ENCODE data around the gene CELF2.

The CELF2 gene

GRCh38 chr10:11335881-11336430 is 318.3 kb downstream of the CELF2 start:
- Histone ChIP-seq H3K4me3 (ENCODE audit: low read depth in 1 of 5, low read length in 5 of 5) (no peak overlapping the region), H3K27ac (ENCODE audit: low read depth, low read length) (no peak overlapping the region), H3K36me3 (ENCODE audit: control insufficient read depth in 5 of 5, insufficient read depth in 5 of 5, low read length in 5 of 5) (peaks cover 7 to 22% (median 17%) of the 10 kb centered on the region in 5 donors), H3K4me1 (ENCODE audit: control insufficient read depth in 5 of 5, insufficient read depth in 5 of 5, low read length in 5 of 5) (peaks cover 0 to 11% (median 8%) of the 10 kb centered on the region in 5 donors), H3K9me3 (ENCODE audit: control insufficient read depth in 5 of 5, low read length in 5 of 5) (no peaks in the 10 kb centered on the region), H3K9ac (ENCODE audit: low read length in 5 of 5) (no peak overlapping the region), H3K27me3 (ENCODE audit: control insufficient read depth in 5 of 5, insufficient read depth in 4 of 5, low read length in 5 of 5) (peaks cover 0 to 2% (median 0%) of the 10 kb centered on the region in 5 donors)

- Histone ChIP-seq H3K36me3 (ENCODE audit: control insufficient read depth in 5 of 5, insufficient read depth in 5 of 5, low read length in 5 of 5) (peaks cover 7 to 22% (median 17%) of the 10 kb centered on the region in 5 donors), H3K4me1 (ENCODE audit: control insufficient read depth in 5 of 5, insufficient read depth in 5 of 5, low read length in 5 of 5) (peaks cover 0 to 4% (median 4%) of the 10 kb centered on the region in 5 donors), H3K9me3 (ENCODE audit: control insufficient read depth in 5 of 5, low read length in 5 of 5) (no peaks in the 10 kb centered on the region), H3K4me3 (ENCODE audit: low read depth in 1 of 5, low read length in 5 of 5) (no peak overlapping the region), H3K27ac (ENCODE audit: low read depth, low read length) (no peak overlapping the region), H3K9ac (ENCODE audit: low read length in 5 of 5) (no peak overlapping the region), H3K27me3 (ENCODE audit: control insufficient read depth in 5 of 5, insufficient read depth in 4 of 5, low read length in 5 of 5) (peaks cover 0 to 2% (median 0%) of the 10 kb centered on the region in 5 donors)
Observed at GRCh38 chr10:11336722-11337162, 319.1 kb downstream of the CELF2 start.

DNA sequence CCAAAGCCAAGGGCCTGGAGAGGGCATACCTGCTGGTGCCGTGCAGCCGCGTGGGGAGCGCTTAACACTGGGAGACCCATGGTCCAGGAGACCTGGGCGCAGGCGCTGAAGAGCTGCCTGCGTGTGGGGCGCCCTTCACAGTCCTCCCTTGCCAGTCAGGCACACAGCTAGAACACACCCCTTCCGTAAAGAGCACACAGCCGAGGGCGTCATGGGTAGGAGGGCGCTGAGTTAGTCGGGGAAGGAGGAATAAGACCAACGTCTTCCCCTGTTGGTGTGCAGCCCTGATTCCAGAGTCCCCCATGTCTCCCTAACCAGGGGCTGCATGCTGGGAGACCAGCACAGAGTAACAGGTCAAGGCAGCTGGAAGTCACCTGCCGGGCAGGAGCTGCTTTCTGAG is 319.8 kb downstream of the CELF2 start:
- H3K9ac ChIP-seq (ENCODE audit: low read length in 5 of 5), result no peak overlapping the region
- no peaks in the 10 kb centered on the region for H3K4me1 ChIP-seq (ENCODE audit: control insufficient read depth in 5 of 5, insufficient read depth in 5 of 5, low read length in 5 of 5)
- H3K9me3 ChIP-seq (ENCODE audit: control insufficient read depth in 5 of 5, low read length in 5 of 5), result no peaks in the 10 kb centered on the region
- H3K27ac ChIP-seq (ENCODE audit: low read depth, low read length), result no peak overlapping the region
- peaks cover 0 to 2% (median 0%) of the 10 kb centered on the region in 5 donors for H3K27me3 ChIP-seq (ENCODE audit: control insufficient read depth in 5 of 5, insufficient read depth in 4 of 5, low read length in 5 of 5)
- peaks cover 6 to 14% (median 13%) of the 10 kb centered on the region in 5 donors for H3K36me3 ChIP-seq (ENCODE audit: control insufficient read depth in 5 of 5, insufficient read depth in 5 of 5, low read length in 5 of 5)
- H3K4me3 ChIP-seq (ENCODE audit: low read depth in 1 of 5, low read length in 5 of 5), result no peak overlapping the region

DNA sequence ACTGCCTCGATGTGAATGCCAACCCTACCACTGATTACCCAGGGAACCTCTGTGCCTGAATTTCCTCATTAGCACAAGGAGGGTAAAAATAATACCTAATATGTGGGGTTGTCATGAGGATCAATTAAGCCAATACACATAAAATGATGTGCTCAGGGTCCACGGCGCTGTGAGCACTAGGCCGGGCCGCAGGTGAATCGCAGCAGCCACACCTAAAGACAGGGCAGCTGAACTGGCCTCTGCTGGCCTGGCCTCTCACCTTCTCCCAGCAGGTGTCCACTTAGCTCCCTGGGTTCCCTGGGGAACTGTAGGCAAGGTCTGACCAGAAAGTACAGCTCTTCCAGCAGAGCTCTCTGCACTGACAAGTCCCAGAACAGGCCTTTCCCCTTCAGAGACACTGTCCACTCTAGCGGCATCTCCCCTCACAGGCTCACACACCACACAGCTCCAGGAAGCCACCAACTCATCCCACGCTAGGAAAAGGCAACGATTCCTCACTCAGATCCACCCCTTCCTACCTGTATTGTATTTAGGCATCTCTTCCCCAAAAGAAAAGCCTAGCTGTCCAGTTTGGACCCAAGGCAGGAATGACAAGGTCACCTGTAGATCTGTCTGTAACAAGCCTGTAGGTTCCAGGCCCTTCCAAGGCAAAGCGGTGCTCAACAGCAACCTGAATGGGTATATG is 320.6 kb downstream of the CELF2 start:
- Histone ChIP-seq H3K27me3 (ENCODE audit: control insufficient read depth in 5 of 5, insufficient read depth in 4 of 5, low read length in 5 of 5) (peaks cover 0 to 2% (median 0%) of the 10 kb centered on the region in 5 donors), H3K9me3 (ENCODE audit: control insufficient read depth in 5 of 5, low read length in 5 of 5) (no peaks in the 10 kb centered on the region), H3K9ac (ENCODE audit: low read length in 5 of 5) (no peak overlapping the region), H3K27ac (ENCODE audit: low read depth, low read length) (no peak overlapping the region), H3K4me1 (ENCODE audit: control insufficient read depth in 5 of 5, insufficient read depth in 5 of 5, low read length in 5 of 5) (no peaks in the 10 kb centered on the region), H3K4me3 (ENCODE audit: low read depth in 1 of 5, low read length in 5 of 5) (no peak overlapping the region), H3K36me3 (ENCODE audit: control insufficient read depth in 5 of 5, insufficient read depth in 5 of 5, low read length in 5 of 5) (peaks cover 4 to 11% (median 8%) of the 10 kb centered on the region in 5 donors)

- Histone ChIP-seq H3K4me1 (ENCODE audit: control insufficient read depth in 5 of 5, insufficient read depth in 5 of 5, low read length in 5 of 5) (no peaks in the 10 kb centered on the region), H3K27ac (ENCODE audit: low read depth, low read length) (no peak overlapping the region), H3K9me3 (ENCODE audit: control insufficient read depth in 5 of 5, low read length in 5 of 5) (no peaks in the 10 kb centered on the region), H3K27me3 (ENCODE audit: control insufficient read depth in 5 of 5, insufficient read depth in 4 of 5, low read length in 5 of 5) (peaks cover 0 to 2% (median 0%) of the 10 kb centered on the region in 5 donors), H3K36me3 (ENCODE audit: control insufficient read depth in 5 of 5, insufficient read depth in 5 of 5, low read length in 5 of 5) (peaks cover 4 to 11% (median 8%) of the 10 kb centered on the region in 5 donors), H3K4me3 (ENCODE audit: low read depth in 1 of 5, low read length in 5 of 5) (no peak overlapping the region), H3K9ac (ENCODE audit: low read length in 5 of 5) (no peak overlapping the region)
Observed at GRCh38 chr10:11339013-11339412, 321.3 kb downstream of the CELF2 start.

GRCh38 chr10:11339660-11340059 is 322.0 kb downstream of the CELF2 start:
- Histone ChIP-seq H3K27ac (ENCODE audit: low read depth, low read length) (no peak overlapping the region), H3K4me1 (ENCODE audit: control insufficient read depth in 5 of 5, insufficient read depth in 5 of 5, low read length in 5 of 5) (no peaks in the 10 kb centered on the region), H3K36me3 (ENCODE audit: control insufficient read depth in 5 of 5, insufficient read depth in 5 of 5, low read length in 5 of 5) (peaks cover 0 to 6% (median 4%) of the 10 kb centered on the region in 5 donors), H3K9me3 (ENCODE audit: control insufficient read depth in 5 of 5, low read length in 5 of 5) (no peaks in the 10 kb centered on the region), H3K27me3 (ENCODE audit: control insufficient read depth in 5 of 5, insufficient read depth in 4 of 5, low read length in 5 of 5) (peaks cover 0 to 2% (median 0%) of the 10 kb centered on the region in 5 donors), H3K9ac (ENCODE audit: low read length in 5 of 5) (no peak overlapping the region), H3K4me3 (ENCODE audit: low read depth in 1 of 5, low read length in 5 of 5) (no peak overlapping the region)

- H3K9ac ChIP-seq (ENCODE audit: low read length in 5 of 5), result no peak overlapping the region
- peaks cover 0 to 7% (median 0%) of the 10 kb centered on the region in 5 donors for H3K4me1 ChIP-seq (ENCODE audit: control insufficient read depth in 5 of 5, insufficient read depth in 5 of 5, low read length in 5 of 5)
- peaks cover 0 to 2% (median 0%) of the 10 kb centered on the region in 5 donors for H3K27me3 ChIP-seq (ENCODE audit: control insufficient read depth in 5 of 5, insufficient read depth in 4 of 5, low read length in 5 of 5)
- H3K4me3 ChIP-seq (ENCODE audit: low read depth in 1 of 5, low read length in 5 of 5), result no peak overlapping the region
- no peak overlapping the region for H3K27ac ChIP-seq (ENCODE audit: low read depth, low read length)
- no peaks in the 10 kb centered on the region for H3K9me3 ChIP-seq (ENCODE audit: control insufficient read depth in 5 of 5, low read length in 5 of 5)
- no peaks in the 10 kb centered on the region for H3K36me3 ChIP-seq (ENCODE audit: control insufficient read depth in 5 of 5, insufficient read depth in 5 of 5, low read length in 5 of 5)
Observed at GRCh38 chr10:11341283-11341960, 323.8 kb downstream of the CELF2 start.

DNA sequence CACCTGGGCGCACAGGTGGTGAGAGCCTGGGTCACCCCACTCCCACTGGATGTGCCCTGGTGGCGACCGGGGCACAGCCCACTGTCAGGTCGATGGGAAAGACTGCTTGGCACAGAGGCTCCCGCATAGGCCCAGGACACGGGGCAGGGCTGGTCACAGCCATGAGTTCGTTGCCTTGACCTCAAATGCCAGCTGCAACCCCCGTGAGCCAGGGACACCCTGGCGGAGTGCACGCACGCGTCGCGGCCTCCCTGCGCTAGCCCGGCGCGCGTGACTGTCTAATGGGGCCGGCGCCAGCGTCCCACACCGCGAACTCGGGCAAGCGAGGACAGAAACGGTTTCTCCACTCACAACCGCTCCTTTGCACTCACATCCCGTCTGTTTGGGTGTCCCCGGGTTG is 326.4 kb downstream of the CELF2 start:
- no peaks in the 10 kb centered on the region for H3K36me3 ChIP-seq (ENCODE audit: control insufficient read depth in 5 of 5, insufficient read depth in 5 of 5, low read length in 5 of 5)
- H3K27ac ChIP-seq (ENCODE audit: low read depth, low read length), result no peak overlapping the region
- H3K4me1 ChIP-seq (ENCODE audit: control insufficient read depth in 5 of 5, insufficient read depth in 5 of 5, low read length in 5 of 5), result peaks cover 0 to 7% (median 0%) of the 10 kb centered on the region in 5 donors
- peaks cover 0 to 2% (median 0%) of the 10 kb centered on the region in 5 donors for H3K27me3 ChIP-seq (ENCODE audit: control insufficient read depth in 5 of 5, insufficient read depth in 4 of 5, low read length in 5 of 5)
- no peak overlapping the region for H3K4me3 ChIP-seq (ENCODE audit: low read depth in 1 of 5, low read length in 5 of 5)
- H3K9me3 ChIP-seq (ENCODE audit: control insufficient read depth in 5 of 5, low read length in 5 of 5), result no peaks in the 10 kb centered on the region
- no peak overlapping the region for H3K9ac ChIP-seq (ENCODE audit: low read length in 5 of 5)

DNA sequence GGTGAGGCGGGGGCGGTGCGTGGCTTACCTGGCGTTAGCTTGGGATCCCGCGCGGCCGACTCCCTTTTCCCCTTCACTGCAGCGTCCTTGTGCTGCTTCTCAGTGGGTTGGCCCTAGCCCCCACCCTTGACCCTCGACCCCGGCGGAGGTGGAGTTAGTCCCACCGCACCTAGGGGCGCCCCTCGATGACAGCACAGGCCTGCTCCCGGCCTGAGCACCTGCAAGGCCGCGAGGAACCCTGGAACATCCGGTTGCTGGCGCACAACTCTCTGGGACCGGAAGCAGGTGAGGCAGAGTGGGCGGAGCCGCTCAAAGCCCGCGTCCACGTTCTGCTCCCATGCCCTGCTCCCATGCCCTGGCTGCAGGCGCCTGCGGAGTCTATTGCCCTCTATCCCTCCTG is 326.9 kb downstream of the CELF2 start:
- peaks cover 0 to 9% (median 0%) of the 10 kb centered on the region in 5 donors for H3K4me1 ChIP-seq (ENCODE audit: control insufficient read depth in 5 of 5, insufficient read depth in 5 of 5, low read length in 5 of 5)
- no peak overlapping the region for H3K9ac ChIP-seq (ENCODE audit: low read length in 5 of 5)
- no peaks in the 10 kb centered on the region for H3K36me3 ChIP-seq (ENCODE audit: control insufficient read depth in 5 of 5, insufficient read depth in 5 of 5, low read length in 5 of 5)
- peak overlapping the region in 1 of 5 donors; percentile 26 for H3K4me3 ChIP-seq (ENCODE audit: low read depth in 1 of 5, low read length in 5 of 5)
- H3K9me3 ChIP-seq (ENCODE audit: control insufficient read depth in 5 of 5, low read length in 5 of 5), result no peaks in the 10 kb centered on the region
- H3K27me3 ChIP-seq (ENCODE audit: control insufficient read depth in 5 of 5, insufficient read depth in 4 of 5, low read length in 5 of 5), result peaks cover 0 to 2% (median 0%) of the 10 kb centered on the region in 5 donors
- H3K27ac ChIP-seq (ENCODE audit: low read depth, low read length), result no peak overlapping the region

Measured in subcutaneous abdominal adipose tissue (tissue), 5 donors.